ENCODE data around the gene QPCTL.
"Not testable (repeated sequence)": the region's sequence is repeated elsewhere in the genome, so short reads cannot be mapped to it uniquely, and the experiment has no call there.

Gene QPCTL

GRCh38 chr19:45716359-45717130 lies 24.1 kb downstream of the QPCTL start:
- in situ Hi-C loops (cut with MboI; ENCODE audit: low sequenced_read_pairs): no loop called here

DNA sequence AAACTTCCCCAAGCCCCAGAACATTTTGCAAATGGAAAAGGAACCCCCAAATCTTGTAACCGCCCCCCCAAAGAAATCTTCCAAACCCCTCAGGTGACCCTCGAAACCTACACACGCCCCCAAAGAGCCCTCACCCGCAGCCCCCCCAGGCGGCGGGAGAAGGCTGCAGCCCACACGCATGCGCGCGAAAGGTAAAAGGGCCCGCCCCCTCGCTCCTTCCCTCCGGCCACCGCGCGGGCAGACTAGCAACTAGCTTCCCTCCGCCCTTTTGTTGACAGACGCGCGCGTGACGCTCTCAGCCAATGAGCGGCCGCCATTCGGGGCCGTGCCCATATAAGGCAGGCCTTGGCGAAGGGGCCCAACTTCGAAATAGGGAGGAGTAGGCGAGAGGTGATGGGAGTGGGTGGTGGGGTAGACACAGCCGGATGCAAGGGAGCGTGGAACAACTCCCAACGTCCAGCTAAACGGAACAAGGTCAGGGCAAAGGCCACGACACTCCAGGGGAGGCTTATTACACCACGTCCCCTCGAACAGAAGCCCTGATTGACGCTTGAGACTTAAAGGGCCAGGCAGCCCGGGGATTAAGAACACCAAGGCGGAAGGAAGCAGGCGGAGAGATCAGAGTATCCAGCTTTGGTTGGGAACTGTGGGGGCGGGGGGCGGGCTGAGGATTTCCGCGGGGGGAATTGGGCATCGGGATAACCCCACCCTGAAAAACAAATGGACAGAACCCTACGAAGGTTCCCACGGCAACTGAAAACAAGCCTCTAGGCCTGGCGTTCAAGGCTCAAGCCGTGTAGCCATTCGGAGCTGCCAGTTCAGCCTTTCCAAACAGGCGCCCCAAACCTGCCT lies 24.9 kb downstream of the QPCTL start:
- in situ Hi-C loops (cut with MboI; ENCODE audit: low sequenced_read_pairs): no loop called here

GRCh38 chr19:45717983-45718650 lies 25.7 kb downstream of the QPCTL start:
- in situ Hi-C loops (cut with MboI; ENCODE audit: low sequenced_read_pairs): no loop called here

- in situ Hi-C loops (cut with MboI; ENCODE audit: low sequenced_read_pairs): not testable (repeated sequence)
Observed at GRCh38 chr19:45720065-45720464, 27.6 kb downstream of the QPCTL start.

GRCh38 chr19:45728683-45729082 lies 36.2 kb downstream of the QPCTL start:
- in situ Hi-C loops (cut with MboI; ENCODE audit: low sequenced_read_pairs): not testable (repeated sequence)

DNA sequence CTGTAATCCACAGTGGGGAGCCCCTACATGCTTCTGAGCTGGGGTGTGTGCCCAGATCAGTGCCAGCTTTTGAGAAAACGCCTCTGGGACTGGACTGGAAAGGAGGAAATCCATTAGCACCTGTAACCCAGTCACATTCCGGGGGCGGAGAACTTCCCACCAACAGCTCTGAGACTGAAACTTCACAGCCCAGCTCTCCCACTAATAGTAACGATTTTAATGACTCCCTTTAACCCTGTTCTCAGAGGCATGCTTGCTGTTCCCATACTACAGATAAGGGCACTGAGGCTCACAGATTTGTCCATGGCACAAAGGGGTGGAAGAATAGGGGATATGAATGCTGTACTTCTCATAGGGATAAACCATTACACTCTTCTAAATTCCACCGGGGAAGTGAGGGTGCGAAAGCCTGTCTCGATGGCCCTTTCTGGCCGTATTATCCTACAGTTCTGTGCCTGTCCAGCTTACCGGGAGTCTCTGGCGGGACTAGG lies 37.4 kb downstream of the QPCTL start:
- in situ Hi-C loops (cut with MboI; ENCODE audit: low sequenced_read_pairs): no loop called here

- in situ Hi-C loops (cut with MboI; ENCODE audit: low sequenced_read_pairs): no loop called here
Observed at GRCh38 chr19:45730368-45731288, 38.2 kb downstream of the QPCTL start, which contains the start of gene FBXO46. Gene FBXO46, minus strand, starts transcription at chr19:45730896. Its CDS starts 17,401 bp downstream, at chr19:45713495.

- in situ Hi-C loops (cut with MboI; ENCODE audit: low sequenced_read_pairs): no loop called here
Observed at GRCh38 chr19:45733160-45733810, 40.8 kb downstream of the QPCTL start, which contains the start of gene MEIOSIN. Gene MEIOSIN, plus strand, starts transcription at chr19:45733439. Its CDS starts 1,938 bp downstream, at chr19:45735377.

- in situ Hi-C loops (cut with MboI; ENCODE audit: low sequenced_read_pairs): no loop called here
Observed at GRCh38 chr19:45739498-45740439, 47.3 kb downstream of the QPCTL start.

- in situ Hi-C loops (cut with MboI; ENCODE audit: low sequenced_read_pairs): no loop called here
Observed at GRCh38 chr19:45742969-45743368, 50.5 kb downstream of the QPCTL start.

DNA sequence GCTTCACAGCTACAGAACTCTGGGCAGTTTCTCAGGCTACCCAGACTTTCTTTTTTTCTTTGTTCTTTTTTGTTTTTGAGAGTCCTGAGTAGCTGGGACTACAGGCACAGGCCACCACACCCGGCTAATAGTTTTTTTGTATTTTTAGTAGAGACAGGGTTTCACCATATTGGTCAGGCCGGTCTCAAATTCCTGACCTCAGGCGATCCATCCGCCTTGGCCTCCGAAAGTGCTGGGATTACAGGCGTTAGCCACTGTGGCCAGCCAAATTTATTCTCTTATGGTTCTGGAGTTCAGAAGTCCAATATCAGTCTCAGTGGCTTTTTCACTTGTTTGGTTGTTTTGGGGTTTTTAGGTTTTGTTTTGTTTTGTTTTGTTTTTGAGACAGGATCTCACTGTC lies 53.1 kb downstream of the QPCTL start:
- in situ Hi-C loops (cut with MboI; ENCODE audit: low sequenced_read_pairs): no loop called here

DNA sequence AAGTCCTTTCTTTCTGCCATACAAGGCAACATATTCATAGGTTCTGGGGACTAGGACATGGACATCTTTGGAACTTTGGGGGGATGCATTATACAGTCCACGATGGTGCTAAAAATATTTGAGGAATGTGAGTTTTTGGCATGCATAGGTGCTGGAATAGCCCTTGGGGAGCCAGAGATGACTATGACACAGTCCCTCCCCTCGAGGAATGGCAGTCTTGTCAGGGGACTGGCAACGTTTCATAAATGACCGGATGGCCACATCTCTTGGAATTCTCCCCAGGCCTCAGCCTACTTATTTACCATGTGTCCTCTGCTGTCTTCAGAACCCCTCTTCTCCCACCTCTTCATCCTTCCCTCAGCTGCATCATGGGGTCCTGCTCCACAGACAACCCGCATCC lies 54.4 kb downstream of the QPCTL start:
- in situ Hi-C loops (cut with MboI; ENCODE audit: low sequenced_read_pairs): no loop called here

- in situ Hi-C loops (cut with MboI; ENCODE audit: low sequenced_read_pairs): no loop called here
Observed at GRCh38 chr19:45747513-45747912, 55.0 kb downstream of the QPCTL start.

DNA sequence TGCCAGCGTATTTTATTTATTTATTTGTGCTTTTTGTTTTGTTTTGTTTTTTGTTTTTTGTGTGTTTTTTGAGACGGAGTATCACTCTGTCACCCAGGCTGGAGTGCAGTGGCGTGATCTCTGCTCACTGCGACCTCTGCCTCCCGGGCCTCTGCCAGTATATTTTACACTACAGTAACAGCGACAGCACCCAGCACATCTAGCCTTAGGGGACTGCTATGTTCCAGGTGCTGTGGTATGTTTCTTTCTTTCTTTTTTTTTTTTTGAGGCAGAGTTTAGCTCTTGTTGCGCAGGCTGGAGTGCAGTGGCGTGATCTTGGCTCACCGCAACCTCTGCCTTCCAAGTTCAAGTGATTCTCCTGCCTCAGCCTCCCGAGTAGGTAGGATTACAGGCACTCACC lies 59.0 kb downstream of the QPCTL start:
- in situ Hi-C loops (cut with MboI; ENCODE audit: low sequenced_read_pairs): not testable (repeated sequence)

DNA sequence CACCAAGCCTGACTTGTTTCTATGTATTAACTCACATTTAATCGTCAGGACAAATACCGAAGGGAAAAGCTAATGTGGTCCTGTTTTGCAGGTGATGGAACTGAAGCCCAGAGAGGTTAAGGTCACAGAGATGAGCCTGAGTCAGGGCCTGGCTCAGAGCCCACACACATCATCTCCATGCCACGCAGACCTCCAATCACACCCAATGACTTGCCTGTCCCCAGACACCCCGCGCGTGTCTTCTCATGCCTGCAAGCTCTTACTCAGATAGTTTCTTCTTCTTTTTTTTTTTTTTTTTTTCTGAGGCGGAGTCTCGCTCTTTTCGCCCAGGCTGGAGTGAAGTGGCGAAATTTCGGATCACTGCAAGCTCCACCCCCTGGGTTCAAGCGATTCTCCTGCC lies 60.2 kb downstream of the QPCTL start:
- in situ Hi-C loops (cut with MboI; ENCODE audit: low sequenced_read_pairs): no loop called here

- in situ Hi-C loops (cut with MboI; ENCODE audit: low sequenced_read_pairs): no loop called here
Observed at GRCh38 chr19:45753548-45753947, 61.1 kb downstream of the QPCTL start.
